Astrocyte of the cerebellum (primary cell): ENCODE results near the gene SLC6A11.

Source experiments
- DNase-seq: peaks from one replicate; pipeline ENCODE4 v3.0.0-alpha.2; 2011; ENCODE audit warnings: low read depth
- H3K4me3 ChIP-seq: 2 replicates; pipeline ENCODE4 v1.5.1; 2011; ENCODE audit warnings: mild to moderate bottlenecking, low read depth, low read length, moderate library complexity
- CTCF ChIP-seq: IDR thresholded peaks from 2 replicates; pipeline ENCODE4 v1.5.1; 2012; ENCODE audit warnings: low read length, low read depth, moderate library complexity, mild to moderate bottlenecking; ENCODE audit errors: missing control alignments
- in situ Hi-C: cut with HindIII; loops from 2 replicates; pipeline ENCODE4 v1.10.0; 2017; ENCODE audit warnings: low sequenced_read_pairs

The SLC6A11 gene

GRCh38 chr3:10977892-10978510, 162.0 kb downstream of the SLC6A11 start:
- in situ Hi-C loops, result no loop called here
- no peak for TF ChIP-seq CTCF

GRCh38 chr3:10978956-10979355, 162.9 kb downstream of the SLC6A11 start:
- TF ChIP-seq CTCF, result no peak
- no peak for DNase-seq
- in situ Hi-C loops, result no loop called here

More at GRCh38 chr3:10977892-10978510, 162.0 kb downstream of the SLC6A11 start:
- no peak overlapping the region for H3K4me3 ChIP-seq
- no peak for DNase-seq

GRCh38 chr3:10980312-10980711, 164.3 kb downstream of the SLC6A11 start:
- no peak for TF ChIP-seq CTCF
- no peak overlapping the region for H3K4me3 ChIP-seq
- no peak for DNase-seq
- in situ Hi-C loops, result no loop called here

More at GRCh38 chr3:10978956-10979355, 162.9 kb downstream of the SLC6A11 start:
- no peak overlapping the region for H3K4me3 ChIP-seq

- in situ Hi-C loops, result no loop called here
- DNase-seq, result no peak
- no peak overlapping the region for H3K4me3 ChIP-seq
- no peak for TF ChIP-seq CTCF
These were observed 165.0 kb downstream of the SLC6A11 start for GRCh38 chr3:10981031-10981430.

GRCh38 chr3:10981961-10982360, 165.9 kb downstream of the SLC6A11 start:
- TF ChIP-seq CTCF, result no peak
- no peak for DNase-seq
- in situ Hi-C loops, result no loop called here
- no peak overlapping the region for H3K4me3 ChIP-seq

- no peak overlapping the region for H3K4me3 ChIP-seq
- in situ Hi-C loops, result no loop called here
- TF ChIP-seq CTCF, result no peak
- no peak for DNase-seq
These were observed 166.8 kb downstream of the SLC6A11 start for GRCh38 chr3:10982782-10983181.
